ENCODE measurements around the gene GSN. TPM values are rescaled to one million over a fixed set of nuclear protein-coding genes. Genes with fewer than 3 reads are reported as not detected.

The GSN gene
- total RNA-seq, 4 donors from 2014 or later, result 287 to 1,151 (median 926) TPM

- Histone ChIP-seq H3K4me1 (peaks cover 53 to 98% (median 81%) of the 10 kb centered on the region in 3 donors), H3K36me3 (peaks cover 0 to 40% (median 18%) of the 10 kb centered on the region in 3 donors), H3K27me3 (no peaks in the 10 kb centered on the region), H3K4me3 (peak overlapping the region; percentile 46 to 82 (median 66)), H3K9me3 (no peaks in the 10 kb centered on the region), H3K27ac (peak overlapping the region; percentile 88 to 95 (median 94))
- intact Hi-C loops (cut with DNase I), result loop anchor here (10.0 kb wide), 1 partner anchor 86 kb away; no protein-coding TSS in a partner anchor
- no peak for TF ChIP-seq POLR2A (IDR thresholded peaks at IDR 0.05)
- TF ChIP-seq CTCF (IDR thresholded peaks at IDR 0.05), result no peak
- WGBS, 2 donors, result 59 to 62% methylated on average over 13 of the region's 13 CpGs
- DNase-seq, result no peak
These were observed 32.5 kb downstream of the GSN start for GRCh38 chr9:121300283-121301119.

- Histone ChIP-seq H3K27ac (peak overlapping the region; percentile 66 to 95 (median 89)), H3K9me3 (no peaks in the 10 kb centered on the region), H3K36me3 (peaks cover 0 to 52% (median 18%) of the 10 kb centered on the region in 3 donors), H3K4me3 (peak overlapping the region in 3 of 4 donors; percentile 53 to 82 (median 79)), H3K27me3 (no peaks in the 10 kb centered on the region), H3K4me1 (peaks cover 49 to 94% (median 74%) of the 10 kb centered on the region in 3 donors)
- TF ChIP-seq POLR2A (IDR thresholded peaks at IDR 0.05), result no peak
- TF ChIP-seq CTCF (IDR thresholded peaks at IDR 0.05), result no peak
- 93% methylated on average over 7 of the region's 11 CpGs; no CpG with 5 or more reads in 1 of the 2 donors for WGBS, 2 donors
- no peak for DNase-seq
- intact Hi-C loops (cut with DNase I), result loop anchor here (10.0 kb wide), 1 partner anchor 87 kb away; no protein-coding TSS in a partner anchor
These were observed 33.9 kb downstream of the GSN start for GRCh38 chr9:121301881-121302286.

DNA sequence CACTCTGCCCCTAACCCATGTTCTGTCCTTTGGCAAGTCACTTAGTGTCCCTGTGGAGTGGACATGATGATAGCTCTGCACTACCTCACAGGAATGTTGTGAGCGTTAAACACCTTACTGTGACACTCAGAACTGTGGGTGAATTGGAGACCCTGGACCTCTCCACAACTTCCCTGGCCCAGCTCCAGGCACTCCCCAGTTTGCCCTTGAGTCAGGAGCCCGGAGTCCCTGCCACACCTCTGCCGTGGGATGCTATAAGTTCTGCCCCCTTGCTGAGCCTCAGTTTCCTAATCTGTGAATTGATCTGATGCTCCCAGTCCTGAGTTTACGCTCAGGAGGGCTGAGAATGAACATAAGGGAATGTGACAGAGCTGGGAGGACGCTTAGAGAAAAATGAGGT is 34.4 kb downstream of the GSN start:
- TF ChIP-seq POLR2A (IDR thresholded peaks at IDR 0.05) (no peak), CTCF (IDR thresholded peaks at IDR 0.05) (no peak)
- WGBS, 2 donors, result 94% methylated on average over 3 of the region's 5 CpGs; no CpG with 5 or more reads in 1 of the 2 donors
- Histone ChIP-seq H3K4me1 (peaks cover 49 to 94% (median 69%) of the 10 kb centered on the region in 3 donors), H3K27ac (peak overlapping the region; percentile 66 to 95 (median 89)), H3K36me3 (peaks cover 0 to 57% (median 18%) of the 10 kb centered on the region in 3 donors), H3K27me3 (no peaks in the 10 kb centered on the region), H3K4me3 (peak overlapping the region in 3 of 4 donors; percentile 53 to 82 (median 79)), H3K9me3 (no peaks in the 10 kb centered on the region)
- intact Hi-C loops (cut with DNase I), result loop anchor here (10.0 kb wide), 1 partner anchor 88 kb away; no protein-coding TSS in a partner anchor
- no peak for DNase-seq

- Histone ChIP-seq H3K27ac (peak overlapping the region; percentile 66 to 95 (median 89)), H3K9me3 (no peaks in the 10 kb centered on the region), H3K4me3 (peak overlapping the region in 3 of 4 donors; percentile 53 to 82 (median 79)), H3K27me3 (no peaks in the 10 kb centered on the region), H3K36me3 (peaks cover 0 to 61% (median 18%) of the 10 kb centered on the region in 3 donors), H3K4me1 (peaks cover 48 to 94% (median 65%) of the 10 kb centered on the region in 3 donors)
- intact Hi-C loops (cut with DNase I), result loop anchor here (10.0 kb wide), 1 partner anchor 88 kb away; no protein-coding TSS in a partner anchor
- 82 to 100% methylated on average over 2 of the region's 13 CpGs for WGBS, 2 donors
- DNase-seq, result no peak
- no peak for TF ChIP-seq POLR2A (IDR thresholded peaks at IDR 0.05)
These were observed 34.8 kb downstream of the GSN start for GRCh38 chr9:121302786-121303185.

DNA sequence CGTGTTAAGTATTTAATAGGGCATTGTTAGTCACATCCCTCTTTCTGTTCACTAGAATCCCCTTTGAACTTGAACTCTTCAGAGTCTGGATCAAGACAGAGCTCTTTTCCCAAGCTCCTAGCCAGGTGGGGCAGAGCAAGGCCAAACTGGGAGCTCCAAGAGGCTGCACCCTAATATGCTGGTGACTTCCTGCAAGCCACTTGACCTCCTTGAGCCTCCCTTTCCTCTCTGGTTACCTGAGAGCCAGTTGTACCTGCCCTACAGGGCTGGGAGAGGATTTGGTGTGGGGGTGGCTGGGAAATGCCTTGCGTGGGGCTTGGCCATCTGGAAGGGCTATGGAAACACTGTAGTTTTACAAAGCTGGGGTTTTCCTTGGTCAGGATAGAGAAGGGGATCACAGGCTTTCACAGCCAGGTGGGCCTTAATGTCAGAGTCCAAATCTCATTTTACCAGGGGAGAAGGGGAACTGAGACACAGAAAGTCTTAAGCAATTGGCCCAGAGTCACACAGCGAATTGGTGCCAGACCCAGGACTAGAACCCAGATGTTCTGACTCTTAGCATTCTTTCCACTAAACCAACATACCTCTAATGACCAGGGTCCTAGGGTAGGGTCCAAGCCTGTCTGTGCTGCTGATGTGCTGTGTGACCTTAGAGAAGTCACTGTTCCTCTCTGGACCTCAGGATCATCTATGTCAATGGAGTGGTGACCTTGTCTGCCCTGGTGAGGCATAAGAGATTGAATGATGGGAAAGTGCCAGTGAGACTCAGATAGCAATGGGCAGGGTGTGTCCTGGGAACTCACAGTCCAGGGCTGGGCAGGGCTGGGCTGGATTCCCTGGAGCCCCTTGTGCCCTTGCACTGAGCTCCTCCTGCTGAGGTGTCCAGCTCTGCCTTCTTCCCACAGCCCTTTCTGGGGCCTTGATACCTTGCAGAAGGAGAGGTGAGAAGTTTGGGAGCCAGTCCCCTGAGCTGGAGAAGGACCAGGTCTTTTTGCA is 35.8 kb downstream of the GSN start:
- Histone ChIP-seq H3K4me3 (peak overlapping the region in 3 of 4 donors; percentile 53 to 82 (median 79)), H3K9me3 (no peaks in the 10 kb centered on the region), H3K27ac (peak overlapping the region; percentile 66 to 95 (median 89)), H3K4me1 (peaks cover 39 to 94% (median 55%) of the 10 kb centered on the region in 3 donors), H3K27me3 (no peaks in the 10 kb centered on the region), H3K36me3 (peaks cover 0 to 71% (median 18%) of the 10 kb centered on the region in 3 donors)
- no peak for DNase-seq
- TF ChIP-seq POLR2A (IDR thresholded peaks at IDR 0.05), result no peak
- no peak for TF ChIP-seq CTCF (IDR thresholded peaks at IDR 0.05)
- WGBS, 2 donors, result 58 to 86% methylated on average over 1 to 2 of the region's 3 CpGs
- intact Hi-C loops (cut with DNase I), result loop anchor here (10.0 kb wide), 1 partner anchor 89 kb away; no protein-coding TSS in a partner anchor

Measured in esophagus squamous epithelium (tissue), 5 donors.